Measurements from ENCODE around the gene DMWD.

- TF ChIP-seq EZH2 (IDR thresholded peaks at IDR 0.05; ENCODE audit: low read length, unreplicated experiment) (no peak), CTCF (conservative IDR thresholded peaks at IDR 0.05; ENCODE audit: low read depth, low read length) (no peak), EZH2phosphoT487 (IDR thresholded peaks at IDR 0.05; ENCODE audit: borderline replicate concordance, low read length) (no peak)
These were observed at the start of gene DMWD for GRCh38 chr19:45792470-45793177.
